Superior temporal gyrus (tissue), 1 donor: ENCODE measurements around the gene SEPSECS.

Experiments
- DNase-seq: peaks from one replicate; pipeline ENCODE4 v3.0.0-alpha.2; 2016; ENCODE audit errors: extremely low spot score

The SEPSECS gene

DNA sequence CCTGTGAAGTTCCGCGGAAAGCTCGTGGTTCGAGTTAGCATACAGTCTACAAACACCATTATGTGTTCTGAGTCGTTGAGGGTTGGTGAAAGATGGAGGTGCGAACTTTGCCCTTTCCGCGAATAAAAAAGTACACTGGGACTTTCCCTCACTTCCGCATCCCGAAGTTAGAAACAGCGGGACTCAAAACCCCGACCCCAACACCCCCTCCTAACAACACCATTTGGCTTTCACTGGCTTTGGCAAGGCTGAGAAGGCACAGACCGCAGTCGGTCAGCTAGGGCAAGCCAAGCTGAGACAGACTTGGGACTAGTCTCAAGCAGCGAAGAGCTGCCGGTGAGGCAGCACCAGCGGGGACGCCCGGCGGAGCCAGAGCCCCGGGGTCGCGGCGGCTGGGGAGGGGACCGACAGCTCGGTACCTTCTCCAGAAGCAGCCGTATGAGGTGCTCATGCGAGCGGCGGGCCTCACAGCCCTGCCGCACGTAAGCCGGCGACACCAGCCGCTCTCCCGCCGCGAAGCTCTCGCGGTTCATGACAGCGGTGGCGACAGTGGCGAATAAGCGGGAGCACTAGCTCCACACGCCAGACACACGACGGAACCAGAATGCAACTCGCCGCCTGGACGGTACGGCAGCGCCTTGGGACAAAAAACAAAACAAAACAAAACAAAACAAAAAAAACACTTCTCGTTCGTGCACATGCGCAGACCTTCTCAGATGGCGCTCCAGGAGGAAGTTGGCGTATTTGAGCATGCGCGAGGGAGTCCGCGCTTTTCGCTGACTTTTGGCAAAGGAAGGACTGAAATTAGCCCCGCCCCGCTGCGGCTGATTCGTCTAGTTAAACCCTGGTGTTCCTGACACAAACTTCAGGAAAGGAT, at the start of gene SEPSECS:
TSS of gene SEPSECS (minus strand) at position 613 of the 877 bp plus-strand sequence. CDS start at position 533, 80 bp downstream.
- DNase-seq = peak; percentile 98

GRCh38 chr4:25209702-25210101, 49.5 kb upstream of the SEPSECS start:
- no peak for DNase-seq

GRCh38 chr4:25207997-25208396, 47.7 kb upstream of the SEPSECS start:
- DNase-seq = no peak

GRCh38 chr4:25198713-25199112, 38.5 kb upstream of the SEPSECS start:
- no peak for DNase-seq

DNA sequence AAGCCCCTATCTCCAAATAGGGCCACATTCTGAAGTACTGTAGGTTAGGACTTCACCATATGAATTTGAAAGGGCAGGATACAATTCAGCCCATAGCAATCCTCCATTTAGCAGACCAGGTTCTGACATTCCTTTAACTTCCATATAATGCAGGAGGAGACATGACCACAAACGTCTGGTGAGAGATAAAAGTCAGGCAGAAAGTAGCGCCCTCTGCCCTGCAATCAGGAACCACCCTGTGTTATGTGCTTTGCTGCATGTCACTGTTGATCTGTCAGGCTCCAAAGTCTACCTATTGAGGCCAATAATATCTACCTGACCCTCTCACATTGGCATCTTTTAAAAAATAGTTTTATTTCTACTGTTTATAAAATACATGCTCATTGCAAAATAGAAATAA, 30.2 kb upstream of the SEPSECS start:
- no peak for DNase-seq

DNA sequence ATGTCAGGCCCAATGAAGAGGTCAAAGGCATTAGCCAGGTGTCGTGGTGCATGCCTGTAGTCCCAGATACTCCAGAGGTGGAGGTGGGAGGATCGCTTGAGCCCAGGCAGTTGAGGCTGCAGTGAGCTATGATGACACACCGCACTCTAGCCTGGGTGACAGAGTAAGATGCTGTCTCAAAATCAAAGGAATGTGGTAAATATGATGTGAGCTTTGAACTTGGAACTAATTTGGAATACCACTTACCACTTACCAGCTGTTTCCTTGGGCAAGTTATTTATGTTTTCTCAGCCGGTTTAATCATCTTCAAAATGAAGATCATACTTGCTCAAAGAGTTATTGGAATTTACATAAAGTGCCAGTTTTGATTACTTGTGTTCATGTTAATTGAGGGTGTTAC, 23.8 kb upstream of the SEPSECS start:
- no peak for DNase-seq

- DNase-seq = no peak
Observed at GRCh38 chr4:25182937-25183336, 22.7 kb upstream of the SEPSECS start.

DNA sequence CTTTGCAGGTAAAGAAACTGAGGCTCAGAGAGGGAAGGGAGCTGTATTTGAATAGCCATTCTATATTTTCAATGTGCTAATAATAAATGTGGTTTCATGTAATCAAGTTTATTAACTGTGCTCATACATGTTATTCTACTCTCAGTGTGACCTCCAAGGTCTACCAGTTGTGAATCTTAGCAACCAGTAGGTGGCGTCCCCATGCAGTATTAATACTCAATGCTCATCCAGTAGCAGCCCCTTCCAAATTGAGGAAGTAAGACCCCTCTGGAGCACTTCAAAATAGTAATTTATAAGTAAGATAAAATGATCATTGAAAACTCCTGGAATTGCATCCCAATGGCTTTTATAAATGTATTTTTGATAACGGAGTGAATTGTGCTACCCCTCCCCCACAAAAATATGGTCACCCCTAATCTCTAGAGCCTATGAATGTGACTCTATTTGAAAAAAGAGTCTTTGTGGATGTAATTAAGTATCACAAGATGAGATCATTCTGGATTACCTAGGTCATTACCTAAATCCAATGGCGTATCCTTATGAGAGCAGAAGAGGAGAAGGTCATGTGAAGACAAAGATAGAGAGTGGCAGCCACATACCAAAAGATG, 20.4 kb upstream of the SEPSECS start:
- peak; percentile 37 for DNase-seq

DNA sequence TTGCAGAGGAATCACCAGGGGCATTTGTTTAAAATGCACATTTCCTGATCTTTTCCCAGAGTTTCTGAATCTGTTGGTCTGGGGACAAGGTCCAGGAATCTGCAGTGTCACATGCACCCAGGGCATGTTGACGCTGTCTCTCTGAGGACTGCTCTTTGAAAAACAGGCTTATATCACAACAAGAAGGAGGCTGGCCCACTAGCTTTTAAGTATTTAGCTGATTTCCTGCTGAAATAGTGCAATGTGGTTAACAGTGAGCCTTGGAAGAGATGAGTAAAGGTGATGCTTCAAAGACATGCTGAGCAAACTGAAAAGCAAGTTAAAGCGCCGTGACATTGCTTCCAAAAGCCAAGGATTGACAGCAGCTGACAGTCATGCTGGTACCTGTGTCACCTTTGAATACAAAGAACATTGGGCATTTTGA, 18.6 kb upstream of the SEPSECS start:
- no peak for DNase-seq

GRCh38 chr4:25177147-25177546, 16.9 kb upstream of the SEPSECS start:
- DNase-seq = no peak

DNA sequence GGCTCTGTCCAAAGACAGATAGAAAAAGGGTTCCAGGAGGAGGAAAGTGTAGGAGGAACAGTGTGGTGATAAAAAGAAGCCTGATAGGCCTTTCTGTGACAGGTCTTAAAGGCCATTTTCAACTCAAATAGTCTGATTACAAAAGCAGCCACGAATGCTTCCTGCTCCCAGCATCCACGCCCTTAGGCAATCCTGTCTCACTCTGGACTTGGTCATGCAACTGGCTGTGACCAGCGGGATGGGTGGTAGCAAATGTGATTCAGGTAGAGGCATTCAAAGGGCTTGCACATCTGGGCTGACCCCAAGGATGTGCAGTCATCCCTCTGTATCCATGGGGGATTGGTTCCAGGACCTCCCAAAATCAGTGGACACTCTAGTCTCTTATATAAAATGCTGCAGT, 14.4 kb upstream of the SEPSECS start:
- no peak for DNase-seq

DNA sequence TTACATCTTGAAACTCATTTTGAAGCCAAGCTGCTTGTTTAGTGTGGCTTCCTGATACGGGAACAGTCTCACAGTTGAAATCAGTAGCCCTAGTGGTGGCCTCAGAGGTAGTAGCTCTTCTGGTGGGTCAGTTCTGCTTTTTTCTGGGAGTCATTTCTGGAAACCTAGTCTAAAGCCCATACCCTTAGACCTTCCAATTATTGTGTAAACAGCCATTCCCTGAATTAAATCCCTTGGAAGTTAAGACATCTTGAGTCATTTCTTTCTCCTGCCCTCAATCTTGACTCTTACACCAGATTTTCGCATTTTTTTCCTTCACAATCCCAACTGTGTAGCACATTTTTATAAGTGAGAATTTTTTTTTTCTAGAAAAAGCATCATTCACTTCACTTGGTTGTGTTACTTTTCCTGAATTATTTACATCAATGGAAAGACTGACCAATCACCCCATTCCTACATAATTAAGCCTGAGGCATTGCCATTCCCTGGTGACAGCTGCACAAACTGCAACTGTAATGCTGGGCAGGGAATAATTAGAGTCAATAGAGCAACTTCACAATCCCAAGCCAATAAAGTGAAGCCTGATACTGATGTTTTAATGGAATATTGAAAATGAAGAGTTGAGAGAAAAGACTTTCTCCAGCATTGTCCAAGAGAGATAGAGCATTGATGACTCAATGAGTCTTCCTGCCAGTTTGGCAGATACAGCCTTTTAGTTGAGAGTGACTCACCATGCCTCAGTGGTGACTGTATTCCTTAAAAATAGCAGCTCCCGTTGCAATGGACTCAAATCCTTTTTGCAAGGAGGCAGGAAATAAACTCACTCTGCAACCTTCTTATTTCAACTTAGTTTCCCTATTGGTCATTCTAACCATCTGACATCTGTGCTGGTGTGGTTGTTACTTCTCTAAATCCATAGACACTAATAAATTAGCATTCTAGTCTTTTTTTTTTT, 13.0 kb upstream of the SEPSECS start:
- DNase-seq = peak; percentile 78

DNA sequence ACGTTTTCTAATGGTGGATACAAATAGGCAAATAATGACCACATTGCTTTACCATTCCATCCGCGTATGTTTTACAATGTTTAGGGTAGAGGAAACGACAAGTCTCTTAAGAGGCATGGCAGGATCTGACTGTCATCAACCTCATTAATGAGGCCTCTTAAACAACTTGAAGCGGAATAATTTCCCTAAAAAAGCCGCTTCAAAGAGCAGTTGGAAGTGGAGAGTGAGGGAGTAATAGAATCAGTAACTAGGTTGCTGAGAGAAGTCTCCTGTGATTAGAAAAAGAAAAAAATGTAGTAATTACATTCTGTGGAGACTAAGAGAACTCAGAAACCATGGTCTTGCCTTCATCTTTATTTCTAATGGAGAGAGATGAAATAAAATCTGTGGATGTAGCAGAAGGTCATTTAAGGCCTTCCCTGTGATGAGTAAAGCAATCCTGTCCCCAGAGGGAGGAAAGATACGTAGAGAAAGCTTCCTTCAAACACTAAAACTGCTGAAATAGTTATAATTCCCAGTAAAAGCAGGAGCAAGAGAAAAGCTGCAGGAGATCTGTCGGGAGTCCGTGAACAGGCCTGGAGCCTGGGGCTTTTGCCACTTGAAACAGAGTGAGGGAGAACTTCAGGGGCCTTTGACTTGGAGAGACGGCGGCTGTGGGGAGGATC, 11.1 kb upstream of the SEPSECS start:
- DNase-seq = no peak

DNA sequence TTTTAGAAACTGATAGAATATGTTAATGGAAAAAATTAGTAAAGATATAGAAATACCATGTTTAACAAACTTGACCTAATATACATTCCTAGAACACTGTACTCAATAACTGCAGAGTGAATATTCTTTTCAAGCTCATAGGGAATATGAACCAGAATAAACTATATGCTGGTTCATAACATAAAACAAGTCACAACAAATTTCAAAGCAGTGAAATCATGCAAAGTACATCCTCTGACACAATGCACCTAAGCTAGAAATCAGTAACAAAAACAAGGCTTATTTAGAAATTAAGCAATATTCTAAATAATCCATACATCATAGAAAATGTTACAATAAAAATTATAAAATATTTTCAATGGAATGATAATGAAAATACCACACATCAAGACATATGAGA, 9.2 kb upstream of the SEPSECS start:
- no peak for DNase-seq

DNA sequence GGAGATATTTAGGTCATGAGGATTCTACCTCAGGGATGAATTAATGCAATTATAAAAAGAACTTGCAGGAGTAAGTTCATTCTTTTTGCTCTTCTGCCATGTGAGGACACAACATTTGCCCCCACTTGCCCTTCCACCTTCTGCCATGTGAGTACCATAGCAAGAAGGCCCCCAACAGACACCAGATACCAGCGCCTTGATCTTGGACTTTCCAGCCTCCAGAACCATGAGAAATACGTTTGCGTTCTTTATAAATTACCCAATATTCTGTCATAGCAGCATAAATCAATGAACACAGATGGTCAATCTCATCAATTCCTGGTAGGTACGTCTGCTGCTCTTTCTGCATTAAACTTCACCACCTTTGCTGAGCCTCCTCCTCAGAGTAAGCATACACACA, 5.7 kb upstream of the SEPSECS start:
- no peak for DNase-seq

DNA sequence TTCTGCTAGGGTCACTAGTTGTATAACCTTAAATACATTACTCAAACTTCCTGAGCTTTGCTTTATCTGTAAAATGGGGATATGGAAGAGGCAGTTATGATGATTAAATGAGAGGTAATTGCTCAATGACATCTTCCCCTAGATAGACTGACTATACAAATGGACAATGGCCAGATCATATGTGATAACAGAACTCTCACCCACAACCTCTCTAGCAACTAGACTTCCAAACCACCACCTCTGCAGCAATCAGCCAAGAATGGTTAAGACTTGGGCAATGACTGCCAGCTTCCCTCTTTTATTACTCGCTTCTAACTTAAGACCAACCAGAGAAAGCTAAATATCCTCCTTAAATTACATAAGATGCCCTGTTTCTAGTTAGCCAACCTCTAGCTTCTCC, 2.9 kb upstream of the SEPSECS start:
- no peak for DNase-seq

- DNase-seq = no peak
Observed at GRCh38 chr4:25162566-25162965, 2.3 kb upstream of the SEPSECS start.

DNA sequence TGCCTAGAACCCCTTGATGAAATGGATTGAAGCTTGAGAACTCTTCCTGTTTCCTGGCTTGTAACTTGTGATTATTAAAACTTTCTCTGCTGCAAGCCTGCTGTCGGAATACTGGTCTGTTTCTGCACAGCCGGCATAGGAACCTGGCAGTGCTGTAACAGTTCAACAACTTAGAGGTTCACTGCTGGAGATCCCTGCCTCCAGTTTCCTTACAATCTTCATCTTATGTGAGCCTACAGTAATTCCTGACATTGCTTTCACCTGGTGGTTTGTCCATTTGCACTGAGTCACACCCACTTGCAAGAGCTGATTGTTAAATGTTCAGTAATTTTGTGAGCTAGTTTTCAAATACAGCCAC, 1.3 kb upstream of the SEPSECS start:
- no peak for DNase-seq

DNA sequence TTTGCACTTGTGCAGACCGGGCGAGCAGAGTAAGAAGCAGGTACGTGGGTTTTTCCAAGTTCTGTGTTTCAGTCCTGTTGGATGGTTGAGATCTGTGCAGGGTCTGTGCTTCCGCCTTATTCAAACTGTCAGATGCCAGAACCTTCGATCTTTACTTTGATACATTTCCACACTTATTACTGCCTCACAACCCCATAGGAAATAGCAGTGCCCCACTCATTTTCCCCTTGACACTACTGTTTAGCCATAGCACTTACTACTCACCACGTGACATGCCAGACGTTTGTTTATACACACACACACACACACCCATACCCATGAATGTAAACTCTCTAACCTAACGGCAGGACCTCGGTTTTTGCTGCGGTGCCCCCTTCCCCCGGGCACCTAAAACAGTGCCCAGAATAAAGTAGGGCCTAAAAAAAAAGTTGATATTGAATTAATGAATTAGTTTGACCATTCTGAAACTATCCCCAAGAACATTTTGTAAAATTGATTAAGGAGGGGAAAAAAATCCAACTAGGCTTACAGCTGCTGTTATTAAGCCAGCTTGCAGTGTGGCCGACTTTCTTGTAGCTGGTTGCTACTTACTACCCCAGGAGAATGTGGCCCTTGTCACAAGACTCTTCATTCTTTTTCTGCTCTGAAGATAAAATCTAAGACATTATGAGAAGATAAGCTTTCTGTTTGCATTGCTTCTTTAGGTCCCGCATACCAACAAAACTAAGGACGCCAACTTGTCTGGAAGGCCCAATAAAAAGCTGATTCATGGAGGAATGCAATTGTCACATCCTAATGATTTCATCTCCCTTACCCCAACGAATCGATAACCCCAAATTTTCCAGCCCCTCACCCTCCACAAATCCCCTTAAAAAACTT, 704 bp upstream of the SEPSECS start:
- peak; percentile 42 for DNase-seq

DNA sequence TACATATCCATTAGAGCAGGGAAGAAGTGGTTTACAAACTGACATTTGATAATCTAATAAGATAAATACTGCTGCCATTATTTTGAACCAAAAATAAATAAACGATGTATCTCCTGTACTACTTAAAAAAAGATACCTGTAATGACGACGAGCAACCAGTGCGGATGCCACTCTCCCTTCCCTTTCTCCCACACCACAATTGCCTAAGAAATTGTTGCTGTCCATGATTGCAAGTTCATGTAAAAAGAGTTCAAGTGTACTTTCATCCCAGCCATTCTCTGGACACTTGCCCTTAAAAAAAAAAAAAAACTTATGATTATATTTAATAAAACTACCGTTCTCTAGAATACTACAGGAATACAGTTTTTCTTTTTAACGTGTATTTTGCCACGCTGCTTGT, 1.4 kb downstream of the SEPSECS start:
- no peak for DNase-seq

GRCh38 chr4:25157081-25157480, 3.2 kb downstream of the SEPSECS start:
- DNase-seq = no peak
